Activated effector memory CD4-positive, alpha-beta T cell treated with Interleukin-2 at 50 U/mL for 16 hours (primary cell): ENCODE data around the gene GALNT4.
A peak's percentile ranks its signal among the peaks of the same experiment; 100 is the strongest.

ENCODE experiments used
- DNase-seq: peaks from one replicate; pipeline ENCODE4 v3.0.0-alpha.2; 2020

The GALNT4 gene

DNA sequence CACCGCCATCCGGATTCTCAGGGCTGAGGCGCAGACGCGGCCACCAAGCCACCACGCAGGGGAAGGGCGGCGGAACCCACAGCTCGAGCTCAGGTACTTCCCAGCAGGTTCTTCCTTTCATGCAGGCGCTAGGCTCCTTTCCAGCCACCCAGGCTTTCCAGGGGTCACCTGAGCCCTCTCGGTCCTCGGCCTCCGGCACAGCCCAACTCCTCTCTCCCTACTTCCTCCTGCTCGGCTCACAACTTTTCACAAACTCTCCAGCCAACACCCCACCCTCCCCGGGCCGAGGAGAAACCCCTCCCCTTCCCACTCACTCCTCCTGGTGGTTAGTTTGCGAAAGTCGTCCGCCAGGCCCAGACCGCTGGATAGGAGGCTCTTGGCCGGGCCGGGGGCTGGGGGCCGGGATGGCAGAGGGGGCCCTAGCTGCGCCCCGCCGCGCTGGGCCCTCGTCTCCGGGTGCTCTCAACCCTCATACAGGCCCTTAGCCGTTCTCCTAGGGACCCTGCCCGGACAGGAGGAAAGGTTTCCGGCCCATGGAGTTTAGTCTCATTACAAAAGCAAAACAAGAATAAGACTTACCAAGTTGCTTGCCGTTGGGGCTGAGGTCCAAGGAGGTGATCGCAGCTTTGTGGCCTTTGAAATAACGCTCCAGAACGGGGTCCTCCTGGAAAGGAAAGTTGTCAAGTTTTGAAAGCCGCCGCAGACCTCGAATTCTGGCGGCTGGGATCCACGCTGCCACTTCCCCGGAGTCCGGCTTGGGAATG, at the start of gene GALNT4:
TSS of gene GALNT4 (minus strand) at position 256 of the 764 bp plus-strand sequence. CDS start at position 9, 247 bp downstream.
- DNase-seq = peak; percentile 65

DNA sequence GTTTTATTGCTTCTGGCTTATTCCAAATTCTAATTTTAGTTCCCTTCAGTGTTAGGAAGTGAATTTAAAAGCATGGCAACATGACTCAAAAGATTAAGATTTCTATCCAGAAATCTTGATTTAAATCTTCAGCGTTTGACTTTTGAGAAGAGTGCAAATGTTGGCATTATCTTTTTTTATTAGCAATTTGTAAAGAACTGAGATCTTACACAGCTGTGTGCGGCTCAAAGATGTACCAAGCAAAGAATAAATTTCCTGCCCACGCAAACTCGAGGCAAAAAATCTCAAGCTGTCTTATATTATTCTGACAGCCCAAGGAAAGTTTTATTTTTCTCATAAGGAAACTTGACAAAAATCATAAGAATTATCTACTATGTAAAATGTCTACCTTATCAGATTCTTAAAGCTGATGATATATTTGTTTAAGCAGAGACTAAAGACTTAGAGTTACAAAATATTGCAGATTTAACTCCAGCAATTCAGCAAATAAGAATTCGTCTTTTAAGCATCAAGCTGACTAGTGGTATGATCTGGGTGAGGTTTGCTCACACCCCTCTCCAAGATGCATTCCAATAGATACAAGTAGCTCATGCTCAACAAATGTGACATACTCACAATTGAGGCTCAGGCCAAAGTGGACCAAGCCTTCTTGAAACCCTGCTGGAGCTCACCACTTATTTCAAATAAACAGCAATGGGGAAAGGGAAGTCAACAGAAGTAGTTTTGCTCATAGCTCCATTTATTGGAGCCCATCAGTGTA, 48.6 kb upstream of the GALNT4 start:
- no peak for DNase-seq

DNA sequence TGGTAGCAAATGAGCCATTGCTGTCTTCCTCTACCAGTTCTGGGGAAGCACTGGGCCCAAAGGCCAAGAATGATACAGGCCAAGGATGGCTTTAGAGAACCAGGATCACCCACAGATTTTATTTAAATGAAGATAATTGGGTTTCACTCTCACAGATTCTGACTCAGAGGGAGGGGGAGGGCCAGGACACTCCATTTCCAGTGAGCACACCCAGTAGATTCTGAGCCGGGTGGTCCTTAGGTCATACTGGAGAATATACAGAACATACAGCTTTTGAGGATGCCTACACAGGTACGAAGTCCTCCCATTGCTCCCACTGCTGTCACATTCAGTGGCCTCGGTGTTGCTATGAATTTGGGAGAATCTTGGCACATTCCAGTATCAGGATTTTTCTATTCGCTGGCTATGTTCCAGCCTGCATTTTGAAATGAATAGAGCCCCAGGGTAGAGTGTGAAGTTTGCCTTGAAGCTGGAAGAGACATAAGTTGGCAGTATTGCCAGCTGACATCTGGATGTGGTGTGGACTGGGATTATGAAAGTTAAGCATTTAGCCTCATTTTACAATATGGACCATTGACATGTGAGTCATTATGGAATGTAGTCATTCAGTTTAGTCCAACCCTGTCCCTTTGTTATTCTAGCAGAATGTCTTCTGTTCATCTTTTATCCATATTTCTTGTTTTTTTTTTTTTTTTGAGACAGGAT, 47.0 kb upstream of the GALNT4 start:
- no peak for DNase-seq

DNA sequence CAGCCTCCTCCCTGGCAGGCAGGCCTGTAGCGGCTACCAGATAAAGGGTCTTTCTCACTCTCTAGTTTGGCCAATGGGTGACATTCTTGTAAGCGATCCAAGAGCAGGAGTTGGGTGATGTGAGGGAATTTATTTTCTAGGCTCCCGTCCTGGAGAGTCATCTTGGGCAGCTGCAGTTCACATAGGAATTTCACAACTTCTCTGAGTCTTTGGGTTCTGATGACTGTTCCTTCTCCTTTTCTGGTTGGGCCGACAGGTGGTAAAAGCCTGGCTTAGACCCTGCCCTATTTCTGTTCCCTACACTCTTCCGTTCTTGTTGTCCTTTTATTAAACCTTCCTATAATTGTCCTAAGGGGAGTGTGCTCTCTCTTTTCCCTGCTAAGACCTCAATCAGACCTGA, 43.9 kb upstream of the GALNT4 start:
- DNase-seq = no peak

DNA sequence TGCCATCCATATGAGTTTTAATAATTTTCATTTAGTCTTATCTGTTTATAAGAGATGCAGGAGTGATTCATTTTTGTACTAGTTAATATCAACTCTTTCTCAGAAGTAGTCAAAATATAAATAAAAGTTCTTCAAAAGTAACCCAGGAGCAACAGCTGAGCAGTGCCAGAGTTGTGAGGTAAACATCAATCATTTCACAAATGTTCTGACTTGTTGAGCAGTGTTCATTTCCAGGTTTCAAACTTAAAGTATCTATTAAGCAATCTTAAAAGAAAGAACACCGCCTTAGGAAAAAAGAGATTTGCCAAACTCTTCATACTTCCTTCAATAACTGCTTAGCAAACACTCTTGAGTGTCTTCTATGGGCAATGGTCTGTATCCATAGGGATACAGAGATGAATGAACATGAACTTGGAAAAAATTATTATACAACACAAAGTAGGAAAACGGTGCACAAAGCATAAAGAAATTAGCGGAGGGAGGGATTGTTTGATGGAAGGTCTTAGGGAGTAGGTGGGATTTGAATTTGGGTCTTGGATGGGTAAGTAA, 43.2 kb upstream of the GALNT4 start:
- no peak for DNase-seq

DNA sequence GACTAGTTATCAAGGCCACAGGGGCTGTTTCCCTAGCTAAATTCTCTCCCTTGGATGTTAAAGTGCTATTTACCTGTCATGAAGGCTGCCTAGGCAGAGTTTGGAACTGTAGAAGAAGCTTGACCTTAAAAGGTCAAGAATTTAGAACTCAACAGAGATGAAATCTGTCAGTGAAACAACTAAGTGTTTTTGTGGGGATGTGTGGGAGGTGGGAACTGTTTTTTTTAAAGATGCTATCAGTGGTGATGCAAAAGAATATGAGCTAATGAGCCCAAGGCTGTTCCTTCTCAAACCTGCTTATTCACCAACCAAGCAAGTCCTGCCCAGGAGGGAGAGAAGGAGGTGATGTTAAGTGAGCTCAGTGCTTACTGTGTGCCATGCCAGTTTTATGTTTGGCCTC, 42.0 kb upstream of the GALNT4 start:
- no peak for DNase-seq

DNA sequence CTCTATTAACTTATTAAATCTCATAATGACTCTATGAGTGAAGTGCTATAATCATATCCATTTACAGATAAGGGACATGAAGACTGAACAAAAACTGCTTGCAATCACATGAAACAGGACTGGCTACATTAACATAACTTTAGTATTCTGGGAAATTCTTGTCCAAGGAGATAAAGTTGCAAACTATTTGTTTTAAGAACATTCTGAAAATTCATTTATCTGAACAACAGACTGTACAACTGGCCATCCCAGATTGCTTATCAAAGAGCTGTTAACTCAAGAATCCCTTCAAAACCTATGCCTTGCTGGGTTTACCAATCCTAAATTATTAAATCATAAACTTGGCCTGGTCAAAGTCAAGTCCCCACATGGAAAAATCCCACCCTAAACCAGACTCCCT, 40.4 kb upstream of the GALNT4 start:
- DNase-seq = no peak

DNA sequence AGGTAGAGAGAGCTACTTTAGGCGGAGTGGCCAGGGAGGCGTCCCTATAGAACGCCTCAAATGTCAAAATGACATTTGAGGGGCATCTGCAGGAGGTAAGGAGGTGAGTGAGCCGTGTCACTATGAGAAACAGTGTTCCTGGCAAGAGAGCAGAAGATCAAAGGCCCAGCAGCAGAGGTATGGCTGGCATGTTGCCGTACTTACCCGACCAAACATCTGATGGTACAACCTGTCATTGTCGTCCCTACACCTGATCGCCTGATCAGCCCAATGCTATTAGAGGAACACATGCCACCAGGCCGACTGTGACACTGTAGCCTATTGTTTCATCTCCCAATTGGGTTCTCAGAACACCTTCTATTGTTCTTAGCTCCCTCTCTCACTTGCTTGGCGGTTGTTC, 35.2 kb upstream of the GALNT4 start:
- DNase-seq = no peak

DNA sequence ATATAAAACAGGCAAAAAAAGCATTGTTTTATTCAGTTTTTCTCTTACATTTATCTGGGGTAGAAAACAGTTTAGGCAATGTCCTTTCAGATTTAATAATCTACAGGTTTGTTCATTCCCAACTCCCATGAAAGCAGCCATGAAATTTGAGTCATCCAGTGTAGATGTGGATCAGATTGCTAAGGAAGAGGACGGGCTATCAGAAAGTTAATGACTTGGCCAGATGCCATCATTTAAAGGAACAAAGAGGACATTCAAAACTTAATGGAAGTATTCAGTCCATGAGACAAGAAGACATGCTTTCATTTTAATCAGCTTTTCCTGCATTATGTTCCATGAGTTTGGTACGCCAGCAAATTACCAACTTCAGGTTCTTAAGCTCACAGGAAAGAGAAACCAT, 32.4 kb upstream of the GALNT4 start:
- no peak for DNase-seq

DNA sequence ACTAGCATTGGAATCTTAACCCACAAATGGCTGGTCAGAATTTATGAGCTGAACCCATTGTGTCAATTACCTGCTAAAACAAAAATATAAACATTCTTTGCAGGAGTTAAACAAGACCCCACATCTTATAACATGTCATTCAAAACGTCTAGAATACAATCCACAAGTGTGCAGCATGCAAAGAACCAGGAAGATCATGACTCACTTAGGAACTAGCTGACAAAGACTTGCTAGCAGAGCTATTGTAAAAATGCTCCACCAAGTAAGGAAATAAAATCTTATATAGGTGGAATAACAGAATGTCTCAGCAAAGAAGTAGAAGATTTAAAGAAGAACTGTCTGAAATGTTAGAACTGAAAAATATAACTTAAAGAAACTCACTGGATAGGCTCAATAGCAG, 27.8 kb upstream of the GALNT4 start:
- DNase-seq = no peak

DNA sequence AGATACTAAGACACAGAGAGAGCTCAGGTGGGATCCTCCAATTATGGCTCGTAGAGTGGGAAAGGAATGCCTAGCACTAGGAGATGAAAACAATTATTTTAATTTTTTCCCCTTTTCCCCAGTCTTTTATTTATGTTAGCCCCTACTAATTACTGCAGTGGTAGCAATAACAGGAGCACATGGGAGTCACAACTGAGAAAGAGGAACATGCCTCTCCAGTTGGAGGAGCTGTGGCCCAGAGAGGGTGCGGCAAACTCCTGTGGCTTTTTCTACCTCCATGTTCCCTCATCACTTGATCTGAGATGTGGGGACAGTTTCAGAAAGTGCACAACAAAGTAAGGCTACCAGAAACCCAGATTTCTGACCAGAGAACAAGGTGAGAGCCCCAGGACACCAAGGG, 27.2 kb upstream of the GALNT4 start:
- no peak for DNase-seq

DNA sequence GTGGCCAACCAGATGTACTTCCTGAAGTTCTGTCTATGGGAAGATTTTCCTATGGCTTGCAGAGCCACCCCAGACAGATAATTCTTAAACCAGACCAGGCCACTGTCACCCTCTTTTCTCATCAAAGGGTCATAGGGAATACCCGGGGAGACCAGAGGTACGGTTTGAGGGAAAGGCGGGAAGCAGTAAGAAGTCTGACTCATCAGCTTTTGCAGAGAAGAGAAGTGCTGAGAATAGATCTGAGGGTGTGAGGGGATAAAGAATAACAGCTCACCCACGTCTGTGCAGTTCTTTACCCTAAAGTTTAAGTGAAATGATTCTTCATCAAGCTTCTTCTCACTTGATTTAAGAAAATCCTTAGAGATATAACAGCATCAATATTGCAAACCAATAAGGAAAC, 22.5 kb upstream of the GALNT4 start:
- DNase-seq = no peak

DNA sequence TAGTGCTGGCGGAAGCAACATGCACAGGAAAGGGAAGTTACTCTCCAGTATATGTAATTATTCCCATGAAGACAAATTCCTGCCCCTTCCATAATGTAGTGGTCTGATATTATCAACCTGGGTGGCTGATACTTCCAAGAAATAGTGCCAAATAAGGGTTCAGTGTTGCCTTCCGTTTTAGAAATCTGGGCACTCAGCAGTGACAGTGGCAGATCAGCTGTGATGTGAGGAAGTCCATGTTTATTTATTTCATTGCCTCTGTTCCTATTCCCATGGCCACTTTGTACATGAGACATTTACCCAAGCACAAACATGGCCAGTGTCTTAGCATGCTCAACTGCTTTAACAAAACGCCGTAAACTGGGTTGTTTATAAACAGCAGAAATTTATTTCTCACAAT, 21.6 kb upstream of the GALNT4 start:
- DNase-seq = no peak

DNA sequence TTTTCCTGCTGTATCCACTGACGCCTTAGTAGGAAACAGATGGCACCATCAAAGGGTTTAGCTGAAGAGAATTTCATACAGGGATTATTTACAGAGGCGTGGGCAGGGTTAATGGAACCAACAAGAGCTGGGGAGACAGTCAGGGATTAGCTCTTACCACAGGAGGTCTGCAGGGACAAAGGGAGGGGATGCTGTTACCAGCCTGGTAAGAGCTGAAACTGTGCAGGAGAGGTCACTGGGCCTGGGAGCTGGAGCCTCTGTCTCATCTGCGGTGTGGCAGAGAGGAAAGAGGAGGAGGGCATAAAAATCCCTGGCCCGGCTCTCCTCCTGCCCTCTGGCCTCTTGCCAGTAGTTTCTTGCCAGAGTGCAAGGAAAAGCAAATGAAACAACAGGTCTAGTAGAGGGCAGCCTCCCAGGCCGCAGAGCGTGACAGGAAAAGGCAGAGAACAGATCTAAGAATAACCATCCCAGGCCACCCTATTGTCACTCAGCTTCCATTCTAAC, 20.1 kb upstream of the GALNT4 start:
- DNase-seq = no peak

DNA sequence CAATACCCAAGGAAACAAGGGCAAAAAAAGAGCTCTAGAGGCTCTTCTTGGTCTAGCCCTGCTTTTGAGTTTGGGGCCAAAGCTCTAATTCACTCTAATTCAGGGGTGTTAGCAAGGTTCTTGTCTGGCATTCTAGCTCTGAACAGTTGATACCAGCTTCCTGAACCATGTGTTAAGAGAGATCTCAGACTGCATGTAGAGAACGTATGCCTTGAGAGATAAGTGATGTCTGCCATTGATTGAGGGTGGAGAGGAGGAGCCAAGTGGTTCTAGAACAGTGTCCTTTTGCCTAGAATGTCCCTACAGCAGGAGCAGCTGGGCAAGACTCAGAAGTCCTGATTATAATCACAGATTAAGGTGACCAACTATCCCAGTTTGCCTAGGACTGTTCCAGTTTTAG, 19.4 kb upstream of the GALNT4 start:
- DNase-seq = no peak

DNA sequence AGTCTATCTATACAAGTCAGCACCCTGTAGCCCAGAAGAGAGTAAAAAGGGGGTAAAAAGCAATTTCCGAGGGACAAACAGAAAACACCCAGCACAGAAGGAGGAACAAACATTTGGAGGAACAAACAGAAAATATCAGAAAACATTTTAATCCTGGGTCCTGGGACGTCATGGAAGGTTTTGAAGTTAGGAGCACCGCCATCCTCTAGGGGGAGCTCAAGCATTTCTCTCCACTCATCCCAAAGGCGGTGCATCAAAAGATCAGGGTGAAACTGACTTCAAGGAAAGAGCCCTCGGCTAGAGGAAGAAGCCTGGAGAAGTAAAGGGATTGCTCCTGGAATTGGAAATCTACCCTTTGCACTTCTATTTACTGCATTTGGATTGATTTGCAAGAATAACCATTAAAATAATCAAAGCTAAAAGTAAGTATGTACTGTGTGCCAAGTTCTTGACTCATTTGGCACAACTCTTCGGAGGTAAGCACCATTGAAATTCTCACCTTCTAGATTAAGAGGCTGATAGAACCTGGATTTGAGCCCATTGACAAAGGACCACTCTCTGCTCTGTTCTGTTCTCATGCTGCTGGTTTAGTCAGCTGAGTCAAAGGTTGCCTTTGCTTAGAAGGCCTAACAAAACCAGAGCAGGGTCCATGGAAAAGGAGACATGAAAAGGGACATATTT, 18.5 kb upstream of the GALNT4 start:
- peak; percentile 27 for DNase-seq

DNA sequence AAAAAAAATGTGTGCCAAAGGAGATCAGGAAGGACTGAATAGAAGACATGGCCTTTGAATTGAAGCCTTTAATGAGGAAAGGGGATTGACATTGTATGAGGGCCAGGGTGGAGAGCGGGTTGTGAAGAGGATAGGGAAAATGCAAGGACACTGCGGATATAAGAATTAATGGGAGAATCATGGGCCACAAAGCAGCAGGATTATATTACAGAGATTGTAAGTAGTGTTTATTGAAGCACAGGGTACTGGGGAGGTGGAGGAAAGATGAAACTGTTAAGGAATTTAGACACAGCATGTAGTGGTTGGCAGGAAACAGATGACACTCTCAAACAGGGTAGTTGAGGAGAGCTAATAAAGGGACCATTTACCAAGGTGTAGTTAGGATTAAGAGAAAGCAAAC, 17.6 kb upstream of the GALNT4 start:
- no peak for DNase-seq

DNA sequence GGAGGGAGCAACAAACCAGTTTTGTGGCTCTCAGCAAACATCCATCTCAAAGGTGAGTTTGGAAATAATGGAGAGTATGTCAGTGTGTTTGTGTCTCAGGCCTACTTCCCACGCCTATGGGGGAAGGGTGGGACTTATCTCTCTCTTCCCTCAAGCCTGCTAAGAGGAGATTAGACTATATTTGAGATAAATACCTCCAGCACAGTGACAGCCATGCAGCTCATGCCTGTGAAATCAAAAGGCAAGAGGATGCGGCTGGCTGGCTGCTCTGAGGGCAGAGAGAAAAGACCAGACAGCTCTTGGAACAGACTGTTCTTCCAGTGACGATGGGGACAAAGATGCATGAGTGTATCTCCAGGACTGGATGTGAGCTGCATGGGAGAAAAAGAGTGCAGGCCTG, 16.0 kb upstream of the GALNT4 start:
- DNase-seq = no peak

DNA sequence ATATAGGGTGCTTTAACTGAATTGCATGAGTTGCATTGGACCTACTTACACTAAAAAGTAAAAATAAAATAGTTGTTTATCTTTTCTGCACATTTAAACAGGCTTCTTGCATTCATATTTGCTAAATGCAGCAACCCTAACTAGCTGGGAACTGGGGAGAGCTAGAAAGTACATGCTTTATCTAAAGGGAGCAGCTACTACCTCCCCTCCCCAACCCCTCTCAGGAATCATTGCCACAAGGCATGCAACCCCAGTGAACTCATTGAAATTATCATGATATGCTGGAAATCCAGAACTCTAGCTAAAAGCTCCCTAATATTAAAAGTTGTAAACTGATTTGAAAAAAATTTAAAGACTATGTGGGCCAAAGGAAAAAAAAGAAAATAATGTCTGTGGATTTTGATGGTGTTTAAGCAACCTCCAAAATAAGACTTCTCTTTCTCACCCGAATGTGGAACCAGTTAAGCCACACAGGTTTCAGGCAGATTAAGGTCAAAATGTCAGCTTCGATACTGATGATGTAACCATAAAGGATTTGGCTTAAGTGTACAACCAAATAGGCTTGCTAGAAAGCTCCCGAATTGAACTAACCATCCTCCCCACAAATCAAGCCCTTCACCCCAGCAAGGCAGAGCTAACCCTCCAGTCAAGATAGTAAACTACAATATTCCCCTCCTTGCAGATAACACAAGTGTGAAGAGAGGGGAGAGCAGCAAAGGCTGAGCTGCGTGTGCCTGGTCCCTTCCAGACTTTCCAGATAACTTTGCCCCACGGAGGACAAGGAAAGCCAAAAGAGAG, 15.0 kb upstream of the GALNT4 start:
- DNase-seq = no peak

DNA sequence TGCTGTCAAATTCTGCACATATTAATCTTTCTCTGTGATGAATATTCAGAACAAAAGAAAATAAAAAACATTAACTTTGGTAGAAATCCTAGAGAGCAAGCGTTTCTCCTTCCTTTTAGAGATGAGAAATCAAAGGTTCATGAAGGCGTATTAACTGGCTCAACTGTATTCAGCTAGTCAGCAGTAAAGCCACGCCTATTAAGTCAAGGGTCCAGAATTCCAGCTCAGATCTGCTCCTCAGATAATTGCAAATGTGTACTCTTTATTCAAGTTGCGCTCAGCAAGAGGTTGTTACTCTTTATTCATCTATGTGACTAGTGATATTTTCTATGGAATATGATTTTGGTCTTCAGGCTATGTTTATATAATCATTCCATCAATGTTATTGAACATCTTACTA, 14.3 kb upstream of the GALNT4 start:
- DNase-seq = no peak

DNA sequence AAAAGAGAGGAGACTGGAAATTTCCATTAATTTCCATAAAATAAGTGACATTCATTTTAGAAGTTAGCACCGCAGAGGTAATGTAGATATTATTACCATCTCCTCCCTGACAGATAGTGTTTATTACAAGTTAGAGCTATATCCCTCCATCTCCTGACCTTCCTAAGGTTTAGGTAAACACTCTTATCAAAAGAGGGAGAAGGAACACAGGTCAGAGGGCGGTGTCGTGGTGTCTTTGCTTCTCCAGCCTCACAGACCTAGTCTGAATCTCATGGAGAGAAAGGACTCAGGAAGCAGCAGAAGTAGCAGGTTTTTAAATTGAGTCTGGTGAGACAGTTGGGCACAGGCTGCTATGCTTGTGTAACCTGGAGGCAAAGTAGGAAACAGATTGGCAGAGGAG, 12.8 kb upstream of the GALNT4 start:
- no peak for DNase-seq

DNA sequence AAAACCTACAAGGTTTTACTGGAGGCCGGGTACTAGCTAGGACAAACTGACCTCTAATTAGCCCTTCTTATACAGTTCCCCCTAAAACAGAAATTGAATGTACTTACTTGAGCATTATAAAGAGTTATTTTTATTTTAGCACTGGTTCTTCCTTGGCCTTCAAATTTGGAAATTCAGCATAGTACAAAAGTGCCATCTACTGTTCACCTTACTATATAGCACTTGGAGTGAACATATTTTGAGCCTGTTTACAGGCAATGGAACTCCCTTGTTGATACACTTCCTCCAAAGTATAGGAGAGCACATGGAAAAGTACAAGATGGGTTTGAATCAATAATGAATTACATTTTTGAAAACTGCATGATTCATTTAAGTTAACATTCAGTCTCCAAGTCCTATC, 5.1 kb upstream of the GALNT4 start:
- no peak for DNase-seq
